ENCODE data around the gene LBHD1. TPM values are rescaled to one million over a fixed set of nuclear protein-coding genes. Genes with fewer than 3 reads are reported as not detected.

The LBHD1 gene
- total RNA-seq, 4 donors from 2014 or later = 7.5 to 16.1 (median 10.1) TPM

DNA sequence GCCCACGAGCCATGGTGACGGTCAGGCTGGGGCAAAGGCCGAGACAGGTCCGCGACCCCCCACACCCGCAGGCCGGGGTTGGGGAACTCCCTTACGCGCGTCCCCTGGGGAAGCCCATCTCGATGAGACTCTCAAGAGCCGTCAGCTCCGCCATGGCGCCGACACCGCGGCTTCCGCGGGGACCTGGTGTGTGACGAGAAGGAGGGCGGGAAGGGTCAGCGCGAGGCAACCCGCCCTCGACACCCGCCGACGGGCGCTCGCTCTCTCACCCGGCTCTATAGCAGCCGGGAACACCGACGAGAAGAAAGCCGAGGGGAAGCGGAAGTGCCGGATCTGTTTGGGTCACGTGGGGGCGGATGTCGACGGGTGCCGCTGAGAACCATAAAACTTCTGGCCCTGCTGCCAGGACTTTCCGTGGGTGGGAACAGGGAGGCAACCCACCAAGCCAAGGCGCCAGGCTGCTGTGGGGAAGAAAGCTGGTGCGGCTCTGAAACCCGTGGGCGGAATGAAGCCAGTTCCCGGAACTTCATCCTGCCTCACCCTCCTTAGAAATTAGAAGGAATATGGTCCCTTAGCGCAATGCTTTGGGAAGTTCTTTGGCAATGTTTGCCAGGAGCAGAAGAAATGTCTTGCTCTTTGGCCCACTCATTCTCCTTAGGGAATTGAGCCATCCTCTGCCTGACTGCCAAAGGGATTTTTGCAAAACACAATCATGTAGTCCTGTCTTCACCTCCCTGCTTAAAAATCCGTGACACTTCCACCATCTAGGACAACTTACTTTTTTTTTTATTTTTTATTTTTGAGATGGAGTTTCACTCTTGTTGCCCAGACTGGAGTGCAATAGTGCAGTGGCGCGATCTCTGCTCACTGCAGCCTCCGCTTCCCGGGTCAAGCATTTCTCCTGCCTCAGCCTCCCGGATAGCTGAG lies 7.0 kb upstream of the LBHD1 start, which contains the start of gene UBXN1:
Gene UBXN1, minus strand, starts transcription at position 304 of the 927 bp plus-strand sequence. Its CDS starts 150 bp downstream, at position 154.
- H3K4me1 ChIP-seq = peaks cover 14 to 28% (median 16%) of the 10 kb centered on the region in 4 donors
- H3K27ac ChIP-seq = peak within 1 kb of the TSS; percentile 89 to 95 (median 94)
- no peaks in the 10 kb centered on the region for H3K9me3 ChIP-seq
- peak; percentile 92 for DNase-seq
- intact Hi-C loops (cut with DNase I; ENCODE audit: low total_unique reads) = no loop called here
- in situ Hi-C loops (cut with MboI; ENCODE audit: low pct_ligation_motif_present in 1 of 4, low pct_unique_long_range_greater_than_20kb in 1 of 4, low sequenced_read_pairs in 3 of 4) = loop anchor here in 2 of 4 donors (25.0 kb wide), 2 partner anchors 267 to 292 kb away; partner anchors contain the start of gene SCGB1A1 (in 1 of the 2)
- TF ChIP-seq, protein P1, sequence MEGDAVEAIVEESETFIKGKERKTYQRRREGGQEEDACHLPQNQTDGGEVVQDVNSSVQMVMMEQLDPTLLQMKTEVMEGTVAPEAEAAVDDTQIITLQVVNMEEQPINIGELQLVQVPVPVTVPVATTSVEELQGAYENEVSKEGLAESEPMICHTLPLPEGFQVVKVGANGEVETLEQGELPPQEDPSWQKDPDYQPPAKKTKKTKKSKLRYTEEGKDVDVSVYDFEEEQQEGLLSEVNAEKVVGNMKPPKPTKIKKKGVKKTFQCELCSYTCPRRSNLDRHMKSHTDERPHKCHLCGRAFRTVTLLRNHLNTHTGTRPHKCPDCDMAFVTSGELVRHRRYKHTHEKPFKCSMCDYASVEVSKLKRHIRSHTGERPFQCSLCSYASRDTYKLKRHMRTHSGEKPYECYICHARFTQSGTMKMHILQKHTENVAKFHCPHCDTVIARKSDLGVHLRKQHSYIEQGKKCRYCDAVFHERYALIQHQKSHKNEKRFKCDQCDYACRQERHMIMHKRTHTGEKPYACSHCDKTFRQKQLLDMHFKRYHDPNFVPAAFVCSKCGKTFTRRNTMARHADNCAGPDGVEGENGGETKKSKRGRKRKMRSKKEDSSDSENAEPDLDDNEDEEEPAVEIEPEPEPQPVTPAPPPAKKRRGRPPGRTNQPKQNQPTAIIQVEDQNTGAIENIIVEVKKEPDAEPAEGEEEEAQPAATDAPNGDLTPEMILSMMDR (IDR thresholded peaks at IDR 0.05) = no peak
- TF ChIP-seq EP300 (IDR thresholded peaks at IDR 0.05; ENCODE audit: low read depth) (no peak), POLR2AphosphoS5 (IDR thresholded peaks at IDR 0.05) (peak; percentile 83 to 86 (median 85)), POLR2A (IDR thresholded peaks at IDR 0.05) (peak; percentile 81)
- no peaks in the 10 kb centered on the region for H3K27me3 ChIP-seq
- H3K36me3 ChIP-seq = peaks cover 0 to 15% (median 3%) of the 10 kb centered on the region in 4 donors
- WGBS, 2 donors (ENCODE audit: low coverage in 1 of 2) = 9 to 43% methylated on average over 6 to 48 of the region's 55 CpGs
- peak within 1 kb of the TSS; percentile 81 to 88 (median 86) for H3K4me3 ChIP-seq

DNA sequence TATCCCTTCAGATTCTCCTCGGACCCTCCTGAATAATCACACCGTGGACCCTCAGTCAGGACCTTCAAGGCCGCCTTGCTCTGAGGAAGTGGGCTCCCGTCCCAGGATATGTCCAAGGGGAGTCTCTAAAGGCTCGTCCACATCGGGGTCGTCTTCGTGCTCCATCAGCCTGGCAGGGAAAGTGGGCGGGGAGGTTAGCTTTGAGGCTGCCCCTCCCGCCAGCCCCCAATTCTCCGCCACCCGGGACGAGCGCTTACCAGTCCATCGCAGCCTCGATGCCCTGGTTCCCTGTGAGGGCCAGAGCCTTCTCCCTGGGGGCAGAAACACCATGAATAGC lies 6.3 kb upstream of the LBHD1 start:
- intact Hi-C loops (cut with DNase I; ENCODE audit: low total_unique reads) (no loop called here), in situ Hi-C loops (cut with MboI; ENCODE audit: low pct_ligation_motif_present in 1 of 4, low pct_unique_long_range_greater_than_20kb in 1 of 4, low sequenced_read_pairs in 3 of 4) (loop anchor here in 2 of 4 donors (25.0 kb wide), 2 partner anchors 266 to 291 kb away; partner anchors contain the start of gene SCGB1A1 (in 1 of the 2))
- 4% methylated on average over 14 of the region's 16 CpGs; no CpG with 5 or more reads in 1 of the 2 donors for WGBS, 2 donors (ENCODE audit: low coverage in 1 of 2)
- Histone ChIP-seq H3K9me3 (no peaks in the 10 kb centered on the region), H3K27ac (peak overlapping the region; percentile 89 to 95 (median 94)), H3K27me3 (no peaks in the 10 kb centered on the region), H3K4me1 (peaks cover 14 to 35% (median 16%) of the 10 kb centered on the region in 4 donors), H3K36me3 (peaks cover 0 to 15% (median 3%) of the 10 kb centered on the region in 4 donors), H3K4me3 (peak overlapping the region; percentile 81 to 88 (median 86))
- TF ChIP-seq POLR2A (IDR thresholded peaks at IDR 0.05) (no peak), POLR2AphosphoS5 (IDR thresholded peaks at IDR 0.05) (no peak), EP300 (IDR thresholded peaks at IDR 0.05; ENCODE audit: low read depth) (no peak)
- TF ChIP-seq, protein P1 (IDR thresholded peaks at IDR 0.05) = no peak
- DNase-seq = no peak

DNA sequence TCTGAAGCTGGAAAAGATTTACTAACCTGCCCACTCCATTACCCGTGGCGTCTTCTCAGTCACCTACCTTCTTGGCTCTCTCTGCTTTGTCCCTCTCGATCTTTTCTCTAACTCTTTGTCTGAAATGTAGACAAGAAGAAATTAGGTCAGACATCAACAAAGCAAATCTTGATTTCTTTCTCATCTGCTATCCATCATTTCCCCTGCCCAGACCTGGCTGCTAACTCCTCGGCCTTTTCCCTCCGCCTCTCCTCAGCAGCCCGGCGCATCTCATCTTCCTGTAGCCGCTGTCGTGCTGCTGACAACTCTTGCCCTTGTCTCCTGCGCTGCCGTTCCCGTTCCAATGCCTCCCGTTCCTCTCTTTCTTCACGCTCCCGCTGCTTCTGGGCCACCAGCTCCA lies 5.6 kb upstream of the LBHD1 start:
- peak overlapping the region in 2 of 4 donors; percentile 93 to 95 for H3K27ac ChIP-seq
- 80 to 87% methylated on average over 5 to 15 of the region's 15 CpGs for WGBS, 2 donors (ENCODE audit: low coverage in 1 of 2)

More for the DNA sequence above, 5.6 kb upstream of the LBHD1 start:
- peaks cover 0 to 15% (median 3%) of the 10 kb centered on the region in 4 donors for H3K36me3 ChIP-seq
- no peaks in the 10 kb centered on the region for H3K27me3 ChIP-seq
- in situ Hi-C loops (cut with MboI; ENCODE audit: low pct_ligation_motif_present in 1 of 4, low pct_unique_long_range_greater_than_20kb in 1 of 4, low sequenced_read_pairs in 3 of 4) (loop anchor here in 2 of 4 donors (25.0 kb wide), 2 partner anchors 265 to 290 kb away; partner anchors contain the start of gene SCGB1A1 (in 1 of the 2)), intact Hi-C loops (cut with DNase I; ENCODE audit: low total_unique reads) (no loop called here)
- peak overlapping the region in 1 of 4 donors; percentile 85 for H3K4me3 ChIP-seq
- H3K4me1 ChIP-seq = peaks cover 21 to 38% (median 23%) of the 10 kb centered on the region in 4 donors
- DNase-seq = no peak
- TF ChIP-seq, protein P1 (IDR thresholded peaks at IDR 0.05) = no peak
- no peak for TF ChIP-seq POLR2AphosphoS5 (IDR thresholded peaks at IDR 0.05)
- TF ChIP-seq EP300 (IDR thresholded peaks at IDR 0.05; ENCODE audit: low read depth) = no peak
- TF ChIP-seq POLR2A (IDR thresholded peaks at IDR 0.05) = no peak
- no peaks in the 10 kb centered on the region for H3K9me3 ChIP-seq

All from transverse colon (tissue), 4 donors.